GM12875 (cell line): ENCODE measurements around the gene IL18RAP.

Source experiments
- H3K4me3 ChIP-seq: one replicate; pipeline ENCODE4 v1.5.1; 2011; ENCODE audit warnings: low read depth, low read length, control low read depth
- CTCF ChIP-seq: IDR thresholded peaks from 2 replicates; pipeline ENCODE4 v1.5.1; 2011; ENCODE audit warnings: low read depth, mild to moderate bottlenecking, control low read depth, inconsistent platforms, low read length, moderate library complexity, borderline replicate concordance; ENCODE audit not compliant: insufficient read depth

Gene IL18RAP

GRCh38 chr2:102432386-102432785 lies 9.4 kb downstream of the IL18RAP start:
- no peak for TF ChIP-seq CTCF

GRCh38 chr2:102433973-102434654 lies 11.2 kb downstream of the IL18RAP start:
- TF ChIP-seq CTCF = no peak
- H3K4me3 ChIP-seq = no peak overlapping the region

More at GRCh38 chr2:102432386-102432785, 9.4 kb downstream of the IL18RAP start:
- no peak overlapping the region for H3K4me3 ChIP-seq

GRCh38 chr2:102434655-102435381 lies 11.9 kb downstream of the IL18RAP start:
- TF ChIP-seq CTCF = no peak
- H3K4me3 ChIP-seq = no peak overlapping the region

GRCh38 chr2:102435741-102436140 lies 12.8 kb downstream of the IL18RAP start:
- no peak for TF ChIP-seq CTCF

GRCh38 chr2:102436323-102436722 lies 13.4 kb downstream of the IL18RAP start:
- no peak overlapping the region for H3K4me3 ChIP-seq
- no peak for TF ChIP-seq CTCF

More at GRCh38 chr2:102435741-102436140, 12.8 kb downstream of the IL18RAP start:
- H3K4me3 ChIP-seq = no peak overlapping the region

GRCh38 chr2:102437122-102437521 lies 14.2 kb downstream of the IL18RAP start:
- no peak overlapping the region for H3K4me3 ChIP-seq
- TF ChIP-seq CTCF = no peak

- no peak for TF ChIP-seq CTCF
- H3K4me3 ChIP-seq = no peak overlapping the region
Observed at GRCh38 chr2:102438111-102438510, 15.2 kb downstream of the IL18RAP start.
